ENCODE measurements around the gene BACH2. TPM values are rescaled to one million over a fixed set of nuclear protein-coding genes. Genes with fewer than 3 reads are reported as not detected.

Gene BACH2
- total RNA-seq, 1 donor from 2014 or later, result 2.1 TPM

GRCh38 chr6:90329386-90330077, 32.9 kb upstream of the BACH2 start:
- no peak for FAIRE-seq
- Histone ChIP-seq H3K36me3 (ENCODE audit: control insufficient read depth, insufficient read depth, low read length) (no peaks in the 10 kb centered on the region), H3K27me3 (ENCODE audit: control insufficient read depth, insufficient read depth, low read length) (no peaks in the 10 kb centered on the region), H3K4me3 (ENCODE audit: low read depth, low read length) (no peak overlapping the region)
- DNase-seq (ENCODE audit: low read depth), result no peak
- TF ChIP-seq, protein P1, sequence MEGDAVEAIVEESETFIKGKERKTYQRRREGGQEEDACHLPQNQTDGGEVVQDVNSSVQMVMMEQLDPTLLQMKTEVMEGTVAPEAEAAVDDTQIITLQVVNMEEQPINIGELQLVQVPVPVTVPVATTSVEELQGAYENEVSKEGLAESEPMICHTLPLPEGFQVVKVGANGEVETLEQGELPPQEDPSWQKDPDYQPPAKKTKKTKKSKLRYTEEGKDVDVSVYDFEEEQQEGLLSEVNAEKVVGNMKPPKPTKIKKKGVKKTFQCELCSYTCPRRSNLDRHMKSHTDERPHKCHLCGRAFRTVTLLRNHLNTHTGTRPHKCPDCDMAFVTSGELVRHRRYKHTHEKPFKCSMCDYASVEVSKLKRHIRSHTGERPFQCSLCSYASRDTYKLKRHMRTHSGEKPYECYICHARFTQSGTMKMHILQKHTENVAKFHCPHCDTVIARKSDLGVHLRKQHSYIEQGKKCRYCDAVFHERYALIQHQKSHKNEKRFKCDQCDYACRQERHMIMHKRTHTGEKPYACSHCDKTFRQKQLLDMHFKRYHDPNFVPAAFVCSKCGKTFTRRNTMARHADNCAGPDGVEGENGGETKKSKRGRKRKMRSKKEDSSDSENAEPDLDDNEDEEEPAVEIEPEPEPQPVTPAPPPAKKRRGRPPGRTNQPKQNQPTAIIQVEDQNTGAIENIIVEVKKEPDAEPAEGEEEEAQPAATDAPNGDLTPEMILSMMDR (IDR thresholded peaks at IDR 0.05; ENCODE audit: insufficient read depth, low read length, severe bottlenecking), result no peak

DNA sequence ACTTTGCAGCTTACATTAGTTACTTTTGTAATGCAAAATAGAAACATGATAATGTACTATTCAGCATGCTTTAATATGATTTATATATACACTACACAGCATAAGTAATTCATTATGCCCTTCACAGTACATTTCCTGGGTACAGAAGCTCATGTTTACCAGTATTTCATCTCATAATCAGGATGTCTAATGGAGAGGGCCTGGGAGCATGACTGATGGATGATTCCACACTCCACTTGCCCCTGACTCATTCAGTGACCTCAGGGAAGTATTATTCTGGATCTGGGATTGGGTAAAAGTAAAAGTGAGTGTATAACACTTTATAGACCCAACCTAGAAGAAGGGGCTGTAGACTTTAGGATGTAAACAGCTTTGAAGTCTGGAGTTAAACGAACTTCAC, 31.4 kb upstream of the BACH2 start:
- DNase-seq (ENCODE audit: low read depth) (peak; percentile 88), FAIRE-seq (no peak)
- H3K4me3 ChIP-seq (ENCODE audit: low read depth, low read length), result no peak overlapping the region
- H3K36me3 ChIP-seq (ENCODE audit: control insufficient read depth, insufficient read depth, low read length), result no peaks in the 10 kb centered on the region
- no peaks in the 10 kb centered on the region for H3K27me3 ChIP-seq (ENCODE audit: control insufficient read depth, insufficient read depth, low read length)
- TF ChIP-seq, protein P1 (IDR thresholded peaks at IDR 0.05; ENCODE audit: insufficient read depth, low read length, severe bottlenecking), result no peak

GRCh38 chr6:90326404-90327057, 29.9 kb upstream of the BACH2 start:
- FAIRE-seq (no peak), DNase-seq (ENCODE audit: low read depth) (peak; percentile 6)
- no peaks in the 10 kb centered on the region for H3K36me3 ChIP-seq (ENCODE audit: control insufficient read depth, insufficient read depth, low read length)
- TF ChIP-seq, protein P1 (IDR thresholded peaks at IDR 0.05; ENCODE audit: insufficient read depth, low read length, severe bottlenecking), result no peak
- H3K4me3 ChIP-seq (ENCODE audit: low read depth, low read length), result no peak overlapping the region
- no peaks in the 10 kb centered on the region for H3K27me3 ChIP-seq (ENCODE audit: control insufficient read depth, insufficient read depth, low read length)

DNA sequence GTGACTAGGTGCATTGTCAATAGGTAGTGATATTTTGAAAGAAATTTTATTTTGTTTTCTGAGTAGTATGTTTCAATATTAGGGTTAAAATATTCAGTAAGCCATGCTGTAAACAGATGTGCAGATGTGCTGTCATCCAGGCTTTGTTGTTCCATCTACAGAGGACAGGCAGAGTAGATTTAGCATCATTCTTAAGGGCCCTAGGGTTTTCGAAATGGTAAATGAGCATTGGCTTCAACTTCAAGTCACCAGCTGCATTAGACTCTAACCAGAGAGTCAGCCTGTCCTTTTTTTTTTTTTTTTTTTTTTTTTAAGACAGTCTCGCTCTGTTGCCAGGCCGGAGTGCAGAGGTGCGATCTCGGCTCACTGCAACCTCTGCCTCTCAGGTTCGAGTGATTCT, 27.1 kb upstream of the BACH2 start:
- DNase-seq (ENCODE audit: low read depth), result no peak
- Histone ChIP-seq H3K27me3 (ENCODE audit: control insufficient read depth, insufficient read depth, low read length) (no peaks in the 10 kb centered on the region), H3K36me3 (ENCODE audit: control insufficient read depth, insufficient read depth, low read length) (no peaks in the 10 kb centered on the region), H3K4me3 (ENCODE audit: low read depth, low read length) (no peak overlapping the region)
- TF ChIP-seq, protein P1 (IDR thresholded peaks at IDR 0.05; ENCODE audit: insufficient read depth, low read length, severe bottlenecking), result no peak
- no peak for FAIRE-seq

- FAIRE-seq (no peak), DNase-seq (ENCODE audit: low read depth) (no peak)
- no peaks in the 10 kb centered on the region for H3K27me3 ChIP-seq (ENCODE audit: control insufficient read depth, insufficient read depth, low read length)
- TF ChIP-seq, protein P1 (IDR thresholded peaks at IDR 0.05; ENCODE audit: insufficient read depth, low read length, severe bottlenecking), result no peak
- H3K4me3 ChIP-seq (ENCODE audit: low read depth, low read length), result no peak overlapping the region
- H3K36me3 ChIP-seq (ENCODE audit: control insufficient read depth, insufficient read depth, low read length), result no peaks in the 10 kb centered on the region
Observed at GRCh38 chr6:90322976-90323474, 26.4 kb upstream of the BACH2 start.

Measured in bronchial epithelial cell (primary cell).